Upper lobe of left lung (tissue), 6 donors: ENCODE data around the gene KRT10. TPM values are rescaled to one million over a fixed set of nuclear protein-coding genes. Genes with fewer than 3 reads are reported as not detected.

Source experiments
- ATAC-seq, 2 donors: fragments of 200-7000 bp; cut with Tn5 transposase; one replicate each; pipeline ENCODE4 v1.9.1; 2022; ENCODE audit warnings: mild to moderate bottlenecking in 2 of 2, moderate library complexity in 2 of 2; ENCODE audit not compliant: low FRiP score in 2 of 2
- DNase-seq, 2 donors: peaks; one replicate each; pipeline ENCODE4 v3.0.0-alpha.2; 2019 to 2020
- H3K27ac ChIP-seq, 4 donors: fragments of 200-600 bp; sonication (generic); one replicate each; pipeline ENCODE4 v1.5.1; 2016 to 2019
- H3K27me3 ChIP-seq, 4 donors: fragments of 200-600 bp; sonication (generic); one replicate each; pipeline ENCODE4 v1.5.1; 2017 to 2019
- H3K36me3 ChIP-seq, 4 donors: fragments of 200-600 bp; sonication (generic); one replicate each; pipeline ENCODE4 v1.5.1; 2016 to 2019
- H3K4me1 ChIP-seq, 4 donors: fragments of 200-600 bp; sonication (generic); one replicate each; pipeline ENCODE4 v1.5.1; 2018 to 2019
- H3K4me3 ChIP-seq, 4 donors: fragments of 200-600 bp; sonication (generic); one replicate each; pipeline ENCODE4 v1.5.1; 2017 to 2019; ENCODE audit warnings: mild to moderate bottlenecking in 2 of 4, moderate library complexity in 1 of 4
- H3K9me3 ChIP-seq, 4 donors: fragments of 200-600 bp; sonication (generic); one replicate each; pipeline ENCODE4 v1.5.1; 2018 to 2019
- EP300 ChIP-seq, 4 donors: sonication (generic); formaldehyde crosslinking; IDR thresholded peaks; one replicate each; pipeline ENCODE4 v1.5.1; 2017; ENCODE audit warnings: antibody characterized with exemption in 4 of 4, control low read depth in 2 of 4
- POLR2A ChIP-seq, 4 donors: fragments of 450-650 bp; IDR thresholded peaks; one replicate each; pipeline ENCODE4 v1.5.1; 2016 to 2017; ENCODE audit warnings: antibody characterized with exemption in 4 of 4, mild to moderate bottlenecking in 2 of 4
- POLR2AphosphoS5 ChIP-seq, 2 donors: sonication (generic); formaldehyde crosslinking; IDR thresholded peaks; one replicate each; pipeline ENCODE4 v1.5.1; 2017; ENCODE audit warnings: antibody characterized with exemption in 2 of 2
- WGBS, 2 donors: methylation state at CpG; one replicate each; pipeline ENCODE4 v1.1.5; 2017 to 2018; 5-methylcytosine and 5-hydroxymethylcytosine counted together
- total RNA-seq, 6 donors: library from RNA; depleted of rRNA in 4 of 6; stranded (reverse); fragments of >200 nt in 4 of 6; gene quantifications; one replicate each; pipeline versions ENCODE4 v1.1.0 to v1.2.1, GENCODE V29; 2016 to 2021
- TF ChIP-seq, protein P1 (sequence below), 6 experiments: fragments of 450-650 bp in 4 of 6; fragments of 200-600 bp in 2 of 6; sonication (generic) in 2 of 6; IDR thresholded peaks; one replicate each; pipeline ENCODE4 v1.5.1; 2016 to 2019; ENCODE audit warnings: antibody characterized with exemption in 6 of 6
- donor health status: DM: no; HTN: no; CAD: no; lungs with moderate emphysema.
- donor health status: DM: no; HTN: yes; CAD: no; lungs with severe emphysema.

KRT10 gene
- total RNA-seq, 6 donors from 2014 or later: 4.2 to 35.0 (median 13.5) TPM

DNA sequence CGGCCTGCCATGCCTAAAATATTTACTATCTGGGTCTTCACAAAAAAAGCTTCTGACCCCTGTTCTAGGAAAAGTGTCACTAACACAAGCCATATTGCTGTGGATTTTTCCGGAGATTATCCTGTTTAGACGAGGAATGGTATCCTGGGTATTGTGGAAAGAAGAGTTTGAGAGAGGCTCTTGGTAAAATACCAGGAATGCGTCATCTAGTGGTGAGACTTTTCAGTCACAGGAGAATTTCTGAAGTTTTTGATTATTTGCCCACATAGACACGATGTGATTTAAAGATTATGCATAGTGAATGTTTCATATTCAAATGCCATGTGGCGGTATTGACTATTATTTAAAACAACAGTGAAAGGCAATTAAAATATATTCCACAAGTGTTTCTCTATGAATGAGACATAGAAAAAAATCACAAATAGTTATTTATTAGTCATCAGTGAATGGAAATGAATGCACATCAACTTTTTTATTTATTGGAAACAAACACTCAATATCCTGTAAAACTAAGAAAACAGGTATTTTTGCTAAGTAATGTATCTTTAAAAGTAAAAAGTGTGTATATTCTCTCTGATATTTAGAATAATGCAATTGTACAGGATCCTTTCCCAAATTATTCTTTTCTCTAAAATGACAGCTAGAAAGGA, 30.5 kb downstream of the KRT10 start:
- TF ChIP-seq EP300 (IDR thresholded peaks at IDR 0.05) (no peak), POLR2AphosphoS5 (IDR thresholded peaks at IDR 0.05) (no peak), POLR2A (IDR thresholded peaks at IDR 0.05) (no peak)
- TF ChIP-seq, protein P1, sequence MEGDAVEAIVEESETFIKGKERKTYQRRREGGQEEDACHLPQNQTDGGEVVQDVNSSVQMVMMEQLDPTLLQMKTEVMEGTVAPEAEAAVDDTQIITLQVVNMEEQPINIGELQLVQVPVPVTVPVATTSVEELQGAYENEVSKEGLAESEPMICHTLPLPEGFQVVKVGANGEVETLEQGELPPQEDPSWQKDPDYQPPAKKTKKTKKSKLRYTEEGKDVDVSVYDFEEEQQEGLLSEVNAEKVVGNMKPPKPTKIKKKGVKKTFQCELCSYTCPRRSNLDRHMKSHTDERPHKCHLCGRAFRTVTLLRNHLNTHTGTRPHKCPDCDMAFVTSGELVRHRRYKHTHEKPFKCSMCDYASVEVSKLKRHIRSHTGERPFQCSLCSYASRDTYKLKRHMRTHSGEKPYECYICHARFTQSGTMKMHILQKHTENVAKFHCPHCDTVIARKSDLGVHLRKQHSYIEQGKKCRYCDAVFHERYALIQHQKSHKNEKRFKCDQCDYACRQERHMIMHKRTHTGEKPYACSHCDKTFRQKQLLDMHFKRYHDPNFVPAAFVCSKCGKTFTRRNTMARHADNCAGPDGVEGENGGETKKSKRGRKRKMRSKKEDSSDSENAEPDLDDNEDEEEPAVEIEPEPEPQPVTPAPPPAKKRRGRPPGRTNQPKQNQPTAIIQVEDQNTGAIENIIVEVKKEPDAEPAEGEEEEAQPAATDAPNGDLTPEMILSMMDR (IDR thresholded peaks at IDR 0.05): peak in 5 of 6 experiments; percentile 29 to 66 (median 59)
- H3K4me3 ChIP-seq: no peak overlapping the region
- no peak for DNase-seq

DNA sequence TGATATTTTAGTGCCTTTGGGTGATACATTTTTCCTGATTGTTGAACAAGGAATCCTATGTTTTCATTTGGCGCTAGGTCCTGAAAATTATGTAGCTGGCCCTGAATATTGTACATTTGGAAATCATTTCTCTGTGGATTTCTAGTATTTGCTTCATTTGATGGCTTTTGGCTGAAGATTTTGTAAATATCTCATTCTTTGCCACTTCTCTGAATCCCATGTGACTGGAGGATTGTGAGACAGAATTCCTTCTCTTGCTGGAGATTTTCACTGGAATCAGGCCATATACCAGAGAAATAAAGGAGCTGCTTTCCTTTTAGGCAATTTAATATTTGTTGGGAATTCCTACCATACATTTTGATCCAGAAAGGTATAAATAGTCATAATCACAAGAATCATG, 31.3 kb downstream of the KRT10 start:
- H3K36me3 ChIP-seq: no peaks in the 10 kb centered on the region
- no peaks in the 10 kb centered on the region for H3K27me3 ChIP-seq
- no peak overlapping the region for H3K27ac ChIP-seq
- H3K4me3 ChIP-seq: no peak overlapping the region
- DNase-seq: no peak
- H3K9me3 ChIP-seq: no peaks in the 10 kb centered on the region
- ATAC-seq: no peak
- WGBS, 2 donors: 80 to 88% methylated on average over 1 of the region's 1 CpG
- peaks cover 0 to 6% (median 0%) of the 10 kb centered on the region in 4 donors for H3K4me1 ChIP-seq
- TF ChIP-seq EP300 (IDR thresholded peaks at IDR 0.05) (no peak), POLR2A (IDR thresholded peaks at IDR 0.05) (no peak), POLR2AphosphoS5 (IDR thresholded peaks at IDR 0.05) (no peak)
- TF ChIP-seq, protein P1 (IDR thresholded peaks at IDR 0.05): no peak

More for the DNA sequence above, 30.5 kb downstream of the KRT10 start:
- peak in 1 of 2 donors; percentile 63 for ATAC-seq
- 35% methylated on average over 5 to 6 of the region's 6 CpGs for WGBS, 2 donors
- no peaks in the 10 kb centered on the region for H3K27me3 ChIP-seq
- H3K9me3 ChIP-seq: no peaks in the 10 kb centered on the region
- H3K27ac ChIP-seq: no peak overlapping the region
- H3K36me3 ChIP-seq: no peaks in the 10 kb centered on the region
- H3K4me1 ChIP-seq: peaks cover 0 to 6% (median 0%) of the 10 kb centered on the region in 4 donors

DNA sequence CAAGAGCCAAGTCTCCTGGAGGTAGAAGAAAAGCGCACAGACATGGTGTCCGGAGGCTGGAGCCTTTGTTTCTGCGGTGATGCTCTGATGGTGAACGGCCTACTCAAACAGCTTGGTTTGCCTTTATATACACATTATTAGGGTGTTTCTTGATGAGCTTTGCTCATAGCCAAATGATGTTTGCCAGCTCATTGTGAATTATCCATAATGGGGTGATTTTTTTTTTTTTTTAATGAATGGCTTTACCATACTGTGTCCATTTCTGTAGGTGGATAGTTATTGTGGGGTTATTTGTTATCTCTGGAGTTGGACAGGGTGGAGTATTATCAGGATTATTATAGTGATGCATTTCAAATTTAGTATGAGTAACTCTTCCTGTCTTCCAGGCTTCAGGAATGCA, 40.0 kb downstream of the KRT10 start, which contains the start of gene KRT27:
Gene KRT27 (minus strand): TSS at position 101 of the 400 bp plus-strand sequence. CDS start 57 bp downstream, at position 44.
- WGBS, 2 donors: 96 to 98% methylated on average over 4 of the region's 4 CpGs
- ATAC-seq: no peak
- no peaks in the 10 kb centered on the region for H3K36me3 ChIP-seq
- H3K27me3 ChIP-seq: peaks cover 0 to 6% (median 0%) of the 10 kb centered on the region in 4 donors
- H3K9me3 ChIP-seq: no peaks in the 10 kb centered on the region
- no peak within 1 kb of the TSS for H3K4me3 ChIP-seq
- TF ChIP-seq POLR2AphosphoS5 (IDR thresholded peaks at IDR 0.05) (no peak), POLR2A (IDR thresholded peaks at IDR 0.05) (no peak), EP300 (IDR thresholded peaks at IDR 0.05) (no peak)
- TF ChIP-seq, protein P1 (IDR thresholded peaks at IDR 0.05): no peak
- no peak for DNase-seq
- H3K4me1 ChIP-seq: peaks cover 0 to 7% (median 1%) of the 10 kb centered on the region in 4 donors
- no peak within 1 kb of the TSS for H3K27ac ChIP-seq

DNA sequence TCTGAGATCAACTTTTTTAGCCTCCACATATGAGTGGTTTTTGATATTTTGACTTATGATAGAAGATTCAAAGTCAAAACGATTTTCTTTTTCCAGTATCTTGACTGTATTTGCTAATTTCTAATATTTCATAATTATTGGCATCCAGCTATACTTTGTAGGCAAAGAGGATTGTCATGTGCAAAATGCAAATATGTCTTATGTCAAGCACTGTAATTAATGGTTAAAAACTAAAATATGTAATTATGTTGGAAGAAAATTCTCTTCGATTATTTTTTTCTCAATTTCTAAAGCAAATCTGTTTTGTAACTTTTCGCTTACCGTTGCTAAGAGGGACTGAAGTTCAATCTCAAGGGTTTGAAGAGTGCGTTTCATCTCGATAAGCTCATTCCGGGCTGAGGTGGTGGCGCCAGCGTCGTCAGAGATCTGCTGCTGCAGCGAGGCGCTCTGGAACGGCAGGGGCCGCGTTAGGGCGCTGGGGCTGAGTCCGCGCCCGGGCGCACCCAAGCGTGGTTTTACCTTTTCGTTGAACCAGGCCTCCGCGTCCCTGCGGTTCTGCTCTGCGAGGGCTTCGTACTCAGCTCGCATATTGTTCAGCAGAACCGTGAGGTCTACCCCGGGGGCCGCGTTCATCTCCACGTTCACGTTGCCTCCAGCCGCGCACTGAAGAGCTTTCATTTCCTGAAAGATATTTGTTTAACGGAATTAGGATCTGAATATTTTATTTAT, 43.1 kb downstream of the KRT10 start:
- TF ChIP-seq EP300 (IDR thresholded peaks at IDR 0.05) (no peak), POLR2A (IDR thresholded peaks at IDR 0.05) (peak in 2 of 4 donors; percentile 27 to 28)
- TF ChIP-seq, protein P1 (IDR thresholded peaks at IDR 0.05): no peak
- peak overlapping the region; percentile 1 to 66 (median 40) for H3K27ac ChIP-seq
- 16 to 28% methylated on average over 23 to 37 of the region's 37 CpGs for WGBS, 2 donors
- peaks cover 0 to 6% (median 0%) of the 10 kb centered on the region in 4 donors for H3K27me3 ChIP-seq
- ATAC-seq: peak; percentile 65 to 90
- no peaks in the 10 kb centered on the region for H3K36me3 ChIP-seq
- peak overlapping the region in 3 of 4 donors; percentile 27 to 39 (median 35) for H3K4me3 ChIP-seq
- peaks cover 0 to 7% (median 1%) of the 10 kb centered on the region in 4 donors for H3K4me1 ChIP-seq
- H3K9me3 ChIP-seq: no peaks in the 10 kb centered on the region
- DNase-seq: peak; percentile 72 to 88
